ENCODE measurements around the gene MLF2. TPM values are rescaled to one million over a fixed set of nuclear protein-coding genes. Genes with fewer than 3 reads are reported as not detected.

Gene MLF2
- total RNA-seq, 4 donors from 2014 or later, result 140 to 290 (median 216) TPM

GRCh38 chr12:6698352-6699046 lies 54.4 kb downstream of the MLF2 start:
- WGBS, 2 donors (ENCODE audit: low coverage in 1 of 2), result 55 to 57% methylated on average over 4 to 6 of the region's 8 CpGs
- H3K9me3 ChIP-seq, result no peaks in the 10 kb centered on the region
- H3K4me1 ChIP-seq, result peaks cover 0 to 19% (median 14%) of the 10 kb centered on the region in 3 donors
- H3K4me3 ChIP-seq, result no peak overlapping the region
- no peak overlapping the region for H3K27ac ChIP-seq
- ATAC-seq, result no peak
- H3K36me3 ChIP-seq, result no peaks in the 10 kb centered on the region
- peaks cover 93% of the 10 kb centered on the region for H3K27me3 ChIP-seq
- TF ChIP-seq CTCF (IDR thresholded peaks at IDR 0.05) (no peak), EP300 (IDR thresholded peaks at IDR 0.05) (no peak), POLR2A (IDR thresholded peaks at IDR 0.05) (no peak), POLR2AphosphoS5 (IDR thresholded peaks at IDR 0.05) (no peak)

Small RNAs within 50 kb of the gene (small RNA-seq; reads per million reads assigned to genes)
- 0 reads per million in 4 donors for gene RNU6-781P

Other genes with a start within 250 kb of the MLF2 start
- 1,000 to 10,000 TPM; 1,868 to 3,239 (median 2,463) TPM for gene GAPDH, start 218.6 kb downstream of the MLF2 start, total RNA-seq
- gene IFFO1, start 197.1 kb downstream of the MLF2 start, total RNA-seq, result 10 to 100 TPM; 16.9 to 27.4 (median 22.1) TPM
- 10 to 100 TPM; 22.5 to 49.8 (median 26.8) TPM for gene NOP2, start 184.8 kb downstream of the MLF2 start, total RNA-seq
- 100 to 1,000 TPM; 133 to 266 (median 219) TPM for gene CHD4, start 145.8 kb downstream of the MLF2 start, total RNA-seq
- 1 to 10 TPM in 2 of 4 donors, under 1 TPM in 2; 0.47 to 2.0 (median 1.2) TPM for gene LPAR5, start 117.2 kb downstream of the MLF2 start, total RNA-seq
- 1 to 10 TPM in 2 of 4 donors, under 1 TPM in 1, not detected in 1; 0.81 to 3.2 (median 2.4) TPM for gene ACRBP, start 105.7 kb downstream of the MLF2 start, total RNA-seq
- gene ING4, start 90.0 kb downstream of the MLF2 start, total RNA-seq, result 10 to 100 TPM; 43.2 to 63.8 (median 54.3) TPM
- gene ZNF384, start 63.8 kb downstream of the MLF2 start, total RNA-seq, result 10 to 100 TPM; 26.1 to 57.5 (median 43.6) TPM
- gene PIANP, start 52.3 kb downstream of the MLF2 start, total RNA-seq, result 1 to 10 TPM in 1 of 4 donors, under 1 TPM in 3; 0.46 to 1.2 (median 0.73) TPM
- gene COPS7A, start 29.1 kb downstream of the MLF2 start, total RNA-seq, result 10 to 100 TPM; 54.4 to 69.5 (median 55.4) TPM
- 100 to 1,000 TPM; 259 to 516 (median 325) TPM for gene PTMS, start 13.2 kb upstream of the MLF2 start, total RNA-seq
- gene LAG3, start 19.4 kb upstream of the MLF2 start, total RNA-seq, result 1 to 10 TPM in 3 of 4 donors, under 1 TPM in 1; 0.30 to 3.0 (median 1.9) TPM
- gene CD4, start 36.4 kb upstream of the MLF2 start, total RNA-seq, result 10 to 100 TPM in 2 of 4 donors, 1 to 10 TPM in 2; 2.6 to 15.2 (median 9.1) TPM
- gene GPR162, start 68.7 kb upstream of the MLF2 start, total RNA-seq, result 1 to 10 TPM; 3.7 to 9.7 (median 3.9) TPM
- gene P3H3, start 75.3 kb upstream of the MLF2 start, total RNA-seq, result 10 to 100 TPM; 17.3 to 28.3 (median 23.0) TPM
- 1 to 10 TPM in 3 of 4 donors, under 1 TPM in 1; 0.45 to 1.8 (median 1.3) TPM for gene GNB3, start 87.8 kb upstream of the MLF2 start, total RNA-seq
- gene CDCA3, start 98.1 kb upstream of the MLF2 start, total RNA-seq, result 1 to 10 TPM; 1.1 to 5.9 (median 1.4) TPM
- gene USP5, start 99.0 kb upstream of the MLF2 start, total RNA-seq, result 10 to 100 TPM; 43.4 to 70.9 (median 65.0) TPM
- 100 to 1,000 TPM; 324 to 473 (median 392) TPM for gene TPI1, start 114.4 kb upstream of the MLF2 start, total RNA-seq
- gene SPSB2, start 120.2 kb upstream of the MLF2 start, total RNA-seq, result 10 to 100 TPM in 1 of 4 donors, 1 to 10 TPM in 3; 7.4 to 10.7 (median 8.1) TPM
- gene LRRC23, start 151.7 kb upstream of the MLF2 start, total RNA-seq, result 10 to 100 TPM in 3 of 4 donors, 1 to 10 TPM in 1; 8.8 to 16.6 (median 13.6) TPM
- gene ENO2, start 161.4 kb upstream of the MLF2 start, total RNA-seq, result 10 to 100 TPM; 31.2 to 68.2 (median 43.5) TPM
- gene ATN1, start 174.8 kb upstream of the MLF2 start, total RNA-seq, result 100 to 1,000 TPM in 2 of 4 donors, 10 to 100 TPM in 2; 49.0 to 136 (median 95.2) TPM
- gene RNU7-1, start 190.7 kb upstream of the MLF2 start, total RNA-seq, result not detected
- 100 to 1,000 TPM; 172 to 521 (median 367) TPM for gene C12orf57, start 190.9 kb upstream of the MLF2 start, total RNA-seq
- 10 to 100 TPM in 1 of 4 donors, 1 to 10 TPM in 3; 2.6 to 15.9 (median 7.5) TPM for gene PTPN6, start 198.2 kb upstream of the MLF2 start, total RNA-seq
- 100 to 1,000 TPM; 170 to 215 (median 187) TPM for gene PHB2, start 217.5 kb upstream of the MLF2 start, total RNA-seq
- 10 to 100 TPM; 17.0 to 27.3 (median 20.1) TPM for gene EMG1, start 217.8 kb upstream of the MLF2 start, total RNA-seq